Caco-2 (cell line): ENCODE measurements around the gene GRK5. TPM values are rescaled to one million over a fixed set of nuclear protein-coding genes. Genes with fewer than 3 reads are reported as not detected.
"Not testable (repeated sequence)": the region's sequence is repeated elsewhere in the genome, so short reads cannot be mapped to it uniquely, and the experiment has no call there.

Source experiments
- BruUV-seq: library from RNA; stranded (reverse); fragments of 400-500 nt; replicated peaks from 2 replicates; lab custom pipeline; 2021; lab: Mats Ljungman, UMichigan
- CTCF ChIA-PET: fragments of 300-600 bp; sonication (Branson Sonifier 250); formaldehyde crosslinking; loops from one replicate; lab custom pipeline; 2022; ENCODE audit warnings: antibody characterized with exemption; lab: Charles Lee
- POLR2A ChIA-PET: fragments of 300-600 bp; sonication (Branson Sonifier 250); formaldehyde crosslinking; loops from one replicate; lab custom pipeline; 2022; ENCODE audit warnings: antibody characterized with exemption; lab: Charles Lee
- DNase-seq, 2 experiments: peaks; one replicate each; pipeline versions ENCODE4 v3.0.0 to v3.0.0-alpha.2; 2020 to 2022
- H3K27me3 ChIP-seq: replicated peaks from 2 replicates; pipeline ENCODE4 v1.6.0; 2011; ENCODE audit warnings: low read length; ENCODE audit not compliant: control insufficient read depth, insufficient read depth
- H3K36me3 ChIP-seq: 2 replicates; pipeline ENCODE4 v1.5.1; 2011; ENCODE audit warnings: low read length; ENCODE audit not compliant: control insufficient read depth, insufficient read depth
- H3K4me1 ChIP-seq: fragments of 250-450 bp; sonication (Bioruptor Pico); 2 replicates; pipeline ENCODE4 v1.5.1; 2020; ENCODE audit warnings: mild to moderate bottlenecking
- H3K4me3 ChIP-seq: 2 replicates; pipeline ENCODE4 v1.5.1; 2011; ENCODE audit warnings: low read depth, mild to moderate bottlenecking, control low read depth, low read length
- H3K9me3 ChIP-seq: fragments of 250-450 bp; sonication (Bioruptor Pico); 2 replicates; pipeline ENCODE4 v1.5.1; 2020; ENCODE audit warnings: mild to moderate bottlenecking, moderate library complexity
- H3K27ac Mint-ChIP-seq: one replicate; pipeline ENCODE4 v1.8.0; 2022; ENCODE audit warnings: mixed read lengths; ENCODE audit not compliant: unreplicated experiment
- H3K27me3 Mint-ChIP-seq: one replicate; pipeline ENCODE4 v1.8.0; 2022; ENCODE audit warnings: mixed read lengths; ENCODE audit not compliant: insufficient read depth, unreplicated experiment
- H3K36me3 Mint-ChIP-seq: one replicate; pipeline ENCODE4 v1.8.0; 2022; ENCODE audit warnings: mild to moderate bottlenecking, mixed read lengths; ENCODE audit not compliant: insufficient read depth, unreplicated experiment
- H3K4me1 Mint-ChIP-seq: one replicate; pipeline ENCODE4 v1.8.0; 2022; ENCODE audit warnings: low read depth, mixed read lengths; ENCODE audit not compliant: unreplicated experiment
- H3K4me3 Mint-ChIP-seq: one replicate; pipeline ENCODE4 v1.8.0; 2022; ENCODE audit warnings: mild to moderate bottlenecking, moderate library complexity, mixed read lengths; ENCODE audit not compliant: unreplicated experiment
- H3K9me3 Mint-ChIP-seq: one replicate; pipeline ENCODE4 v1.8.0; 2022; ENCODE audit warnings: mixed read lengths; ENCODE audit not compliant: unreplicated experiment
- CTCF ChIP-seq, 2 experiments: fragments of 200-600 bp in 1 of 2; IDR thresholded peaks; 1 replicate in 1 of 2; 2 replicates in 1 of 2; pipeline versions ENCODE4 v1.5.1 to v1.8.0; 2011 to 2022; ENCODE audit warnings: antibody characterized with exemption in 1 of 2, control low read depth in 1 of 2, inconsistent platforms in 1 of 2, low read depth in 1 of 2, low read length in 1 of 2, mild to moderate bottlenecking in 1 of 2, moderate library complexity in 1 of 2; ENCODE audit not compliant: insufficient read depth in 1 of 2, severe bottlenecking in 1 of 2, unreplicated experiment in 1 of 2
- intact Hi-C: fragments of 100-400 bp; cut with micrococcal nuclease; formaldehyde crosslinking; loops from one replicate; pipeline ENCODE4 v1.10.0; 2022; ENCODE audit not compliant: unreplicated experiment
- total RNA-seq: library from RNA; stranded (reverse); gene quantifications from 2 replicates; pipeline ENCODE4 v1.2.3, GENCODE V29; 2022

The GRK5 gene
- total RNA-seq, 1 experiment from 2014 or later: 7.7 TPM

GRCh38 chr10:119238577-119238976, 31.2 kb downstream of the GRK5 start:
- DNase-seq: no peak
- Mint-ChIP-seq H3K4me3 (no peak overlapping the region), H3K36me3 (no peaks in the 10 kb centered on the region), H3K27ac (no peak overlapping the region), H3K4me1 (peaks cover 41% of the 10 kb centered on the region), H3K9me3 (no peaks in the 10 kb centered on the region), H3K27me3 (no peaks in the 10 kb centered on the region)
- H3K4me1 ChIP-seq: peaks cover 41% of the 10 kb centered on the region
- no TSS peak for BruUV-seq
- CTCF ChIA-PET: no interaction called here
- no peak for TF ChIP-seq CTCF (IDR thresholded peaks at IDR 0.05; ENCODE audit: insufficient read depth in 1 of 2, low read depth in 1 of 2, low read length in 1 of 2, severe bottlenecking in 1 of 2, unreplicated experiment in 1 of 2)
- no peaks in the 10 kb centered on the region for H3K36me3 ChIP-seq
- intact Hi-C loops: no loop called here
- no peak overlapping the region for H3K4me3 ChIP-seq
- POLR2A ChIA-PET: interaction anchor here (0.5 kb wide), 1 partner anchor 29 kb away, joined by 4 read pairs; no protein-coding TSS in a partner anchor
- H3K9me3 ChIP-seq: no peaks in the 10 kb centered on the region
- H3K27me3 ChIP-seq: no peaks in the 10 kb centered on the region

GRCh38 chr10:119239015-119239414, 31.6 kb downstream of the GRK5 start:
- intact Hi-C loops: loop anchor here (1.0 kb wide), 1 partner anchor 30 kb away; no protein-coding TSS in a partner anchor
- H3K36me3 ChIP-seq, H3K9me3 Mint-ChIP-seq, BruUV-seq, H3K27me3 ChIP-seq, CTCF ChIA-PET, DNase-seq, H3K36me3 Mint-ChIP-seq, H3K4me3 Mint-ChIP-seq, H3K4me3 ChIP-seq, H3K27ac Mint-ChIP-seq, H3K27me3 Mint-ChIP-seq, H3K9me3 ChIP-seq: not testable (repeated sequence)
- POLR2A ChIA-PET: interaction anchor here (0.5 kb wide), 1 partner anchor 29 kb away, joined by 4 read pairs; no protein-coding TSS in a partner anchor
- H3K4me1 ChIP-seq: peaks cover 45% of the 10 kb centered on the region
- H3K4me1 Mint-ChIP-seq: peaks cover 44% of the 10 kb centered on the region

GRCh38 chr10:119239630-119240029, 32.3 kb downstream of the GRK5 start:
- H3K27me3 Mint-ChIP-seq, DNase-seq, H3K36me3 Mint-ChIP-seq, H3K4me3 Mint-ChIP-seq, H3K36me3 ChIP-seq, POLR2A ChIA-PET, H3K9me3 ChIP-seq, H3K27me3 ChIP-seq, H3K4me3 ChIP-seq, CTCF ChIA-PET, H3K9me3 Mint-ChIP-seq, H3K27ac Mint-ChIP-seq, BruUV-seq: not testable (repeated sequence)
- intact Hi-C loops: loop anchor here (1.0 kb wide), 1 partner anchor 30 kb away; no protein-coding TSS in a partner anchor
- H3K4me1 Mint-ChIP-seq: peaks cover 44% of the 10 kb centered on the region
- peaks cover 49% of the 10 kb centered on the region for H3K4me1 ChIP-seq

- Histone ChIP-seq H3K36me3 (no peaks in the 10 kb centered on the region), H3K4me1 (peaks cover 51% of the 10 kb centered on the region), H3K4me3 (no peak overlapping the region), H3K9me3 (no peaks in the 10 kb centered on the region), H3K27me3 (no peaks in the 10 kb centered on the region)
- no peak for DNase-seq
- H3K27ac Mint-ChIP-seq: no peak overlapping the region
- no TSS peak for BruUV-seq
- ChIA-PET CTCF (interaction anchor here (1.3 kb wide), 1 partner anchor 30 kb away, joined by 3 read pairs; no protein-coding TSS in a partner anchor), POLR2A (no interaction called here)
- H3K4me1 Mint-ChIP-seq: peaks cover 44% of the 10 kb centered on the region
- no peaks in the 10 kb centered on the region for H3K27me3 Mint-ChIP-seq
- TF ChIP-seq CTCF (IDR thresholded peaks at IDR 0.05; ENCODE audit: insufficient read depth in 1 of 2, low read depth in 1 of 2, low read length in 1 of 2, severe bottlenecking in 1 of 2, unreplicated experiment in 1 of 2): no peak
- no peak overlapping the region for H3K4me3 Mint-ChIP-seq
- H3K9me3 Mint-ChIP-seq: no peaks in the 10 kb centered on the region
- intact Hi-C loops: no loop called here
- no peaks in the 10 kb centered on the region for H3K36me3 Mint-ChIP-seq
Measured at GRCh38 chr10:119241066-119241465, 33.7 kb downstream of the GRK5 start.
